NCI-H2227 (cell line): ENCODE data around the gene FAM25G.

ENCODE experiments used
- DNase-seq: peaks from one replicate; lab custom pipeline; 2025; ENCODE audit not compliant: unreplicated experiment; lab: John Stamatoyannopoulos, UW

Gene FAM25G

DNA sequence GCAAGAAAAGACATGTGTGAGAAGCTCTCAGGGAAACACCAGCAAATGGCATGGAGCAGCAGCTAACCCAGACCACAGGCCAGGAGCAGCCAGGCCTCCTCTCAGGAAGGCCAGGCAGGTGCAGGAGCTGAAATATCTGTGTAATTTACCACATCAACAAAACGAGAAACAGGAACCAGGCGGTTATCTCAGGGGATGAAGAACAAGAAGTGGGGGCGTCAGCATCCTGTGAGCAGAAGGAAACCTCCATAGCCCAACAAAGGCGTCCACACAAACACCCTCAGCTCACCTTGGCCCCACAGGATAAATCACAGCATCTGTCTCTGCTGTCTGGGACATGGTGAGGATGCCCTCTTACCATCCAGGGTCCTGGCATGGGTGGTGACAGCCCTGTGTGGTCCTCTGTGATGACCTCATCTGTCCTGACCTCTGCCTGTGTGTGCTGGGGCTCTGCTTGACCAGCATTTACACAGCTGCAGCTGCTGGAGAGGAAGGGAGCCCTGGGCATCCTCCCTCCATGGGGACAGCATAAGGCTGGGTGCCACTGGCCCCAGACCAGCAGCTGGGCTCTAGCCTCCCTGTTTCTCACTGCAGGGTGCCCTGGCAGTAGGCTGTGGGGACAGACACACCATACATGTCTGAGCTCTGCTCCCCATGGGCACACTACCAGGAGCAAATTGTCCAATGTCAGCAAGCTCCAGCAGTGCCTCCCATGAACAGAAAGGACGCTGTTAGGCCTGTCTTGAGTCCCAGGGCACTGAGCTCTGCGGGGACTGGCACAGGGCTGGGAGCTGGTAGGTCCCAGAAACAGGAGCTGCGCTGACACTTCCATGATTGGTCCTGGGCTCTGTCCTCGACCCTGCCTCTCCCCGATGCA lies 42.2 kb downstream of the FAM25G start:
- no peak for DNase-seq

DNA sequence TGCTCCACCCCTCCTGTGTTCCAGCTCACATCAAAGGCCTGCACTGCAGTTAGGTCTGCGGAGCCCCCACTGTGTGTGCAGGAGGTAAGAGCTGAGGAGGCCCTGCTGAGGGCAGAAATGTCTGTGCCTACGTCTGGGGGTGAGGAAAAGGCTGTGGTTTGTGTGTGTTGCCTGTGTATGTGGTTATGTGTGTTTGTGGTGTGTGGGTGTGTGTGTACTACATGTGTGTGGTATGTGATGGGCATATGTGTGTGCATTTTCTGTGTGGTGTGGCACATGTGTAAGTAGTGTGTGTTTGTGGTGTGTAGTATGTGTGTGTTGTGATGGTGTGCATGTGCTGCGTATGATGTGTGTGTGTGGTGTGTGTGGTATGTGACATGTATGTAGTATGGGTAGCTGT lies 43.8 kb downstream of the FAM25G start:
- DNase-seq, result no peak

DNA sequence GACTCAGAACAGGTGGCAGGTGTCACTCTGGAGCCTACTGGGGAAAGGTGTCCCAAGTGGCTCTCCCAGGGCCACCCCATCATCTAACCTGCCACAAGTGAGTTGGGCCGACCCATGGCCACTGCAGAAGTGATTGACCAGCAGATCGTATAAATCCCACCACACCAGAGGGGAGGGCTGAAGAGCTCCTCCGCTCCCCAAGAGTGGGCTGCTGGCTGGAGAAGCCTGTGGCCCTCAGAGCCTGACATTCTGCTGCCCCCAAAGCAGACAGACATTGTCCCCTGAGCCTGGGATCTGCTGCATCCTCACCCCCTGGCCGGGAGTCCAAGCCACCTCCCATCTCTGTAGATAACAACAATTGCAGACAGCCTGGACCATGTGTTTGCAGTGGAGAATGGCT lies 44.3 kb downstream of the FAM25G start:
- DNase-seq, result no peak

DNA sequence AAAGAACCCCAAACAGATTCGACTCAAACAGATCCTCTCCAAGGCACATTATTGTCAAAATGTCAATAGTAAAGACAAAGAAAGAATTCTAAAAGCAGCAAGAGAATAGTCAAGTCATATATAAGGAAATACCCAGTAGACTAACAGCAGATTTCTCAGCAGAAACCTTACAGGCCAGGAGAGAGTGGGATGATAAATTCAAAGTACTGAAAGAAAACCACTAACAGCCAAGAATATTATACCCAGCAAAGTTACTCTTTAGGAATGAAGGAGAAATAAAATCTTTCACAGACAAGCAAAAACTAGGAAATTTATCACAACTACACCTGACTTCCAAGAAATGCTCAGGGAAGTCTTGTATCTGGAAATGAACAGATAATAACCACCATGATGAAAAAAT lies 45.8 kb downstream of the FAM25G start:
- DNase-seq, result no peak

DNA sequence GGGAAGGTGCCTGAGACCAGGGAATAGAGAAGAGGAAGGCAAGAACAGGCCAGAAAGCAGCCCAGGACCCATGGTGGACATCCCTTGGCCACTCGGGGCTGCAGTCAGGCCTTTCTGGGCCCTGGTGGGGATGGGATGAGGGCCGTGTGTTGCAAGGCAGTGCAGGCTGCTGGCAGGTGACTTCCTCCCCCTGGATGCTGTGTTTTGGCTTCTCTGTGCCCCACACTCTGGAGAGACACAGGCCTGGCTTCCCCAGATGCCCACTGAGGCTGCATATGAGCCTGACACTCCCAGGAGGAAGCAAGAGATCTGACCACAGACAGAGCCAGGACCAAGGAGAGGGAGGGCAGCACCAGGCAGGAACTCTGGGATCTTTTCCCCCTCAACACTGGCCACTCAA lies 47.5 kb downstream of the FAM25G start:
- no peak for DNase-seq

DNA sequence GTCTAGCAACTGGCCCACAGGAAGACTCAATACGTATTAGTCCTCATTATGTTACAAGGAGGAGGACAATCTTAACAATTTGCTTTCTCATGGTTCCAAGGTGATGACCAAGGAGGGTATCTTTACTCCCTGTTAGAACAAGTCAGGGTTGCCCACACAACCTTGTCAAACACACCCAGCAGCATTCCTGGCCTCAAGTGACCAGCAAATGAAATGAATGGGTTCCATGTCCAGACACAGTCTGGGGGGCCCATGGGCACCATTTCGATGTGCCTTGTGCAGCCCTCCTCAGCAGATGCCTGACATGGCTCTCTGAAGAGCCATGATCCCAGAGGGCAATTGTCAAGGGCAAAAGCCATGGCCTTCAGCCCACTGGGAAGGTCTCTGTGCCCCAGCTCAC lies 48.4 kb downstream of the FAM25G start:
- no peak for DNase-seq

- no peak for DNase-seq
Observed at GRCh38 chr10:47442351-47442750, 49.1 kb downstream of the FAM25G start.

DNA sequence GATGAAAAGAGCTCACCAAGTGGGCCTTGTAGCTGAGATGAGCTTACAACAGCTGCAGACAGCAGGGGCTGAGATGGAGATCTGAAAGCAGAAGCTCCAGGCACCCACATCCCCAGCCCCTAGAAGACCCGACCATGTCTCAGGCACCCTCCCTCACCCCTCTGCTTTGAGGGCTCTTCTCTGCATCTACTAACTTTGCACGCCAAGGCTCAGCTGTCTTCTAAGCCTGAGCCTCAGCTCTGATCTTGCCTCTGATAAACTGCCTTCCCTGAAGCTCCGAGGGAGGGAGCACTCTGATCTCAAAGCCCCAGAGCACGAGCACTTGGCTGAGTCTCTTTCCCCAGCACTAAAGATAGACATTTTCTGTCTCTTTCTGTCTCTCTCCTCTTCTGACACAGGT lies 49.6 kb downstream of the FAM25G start:
- no peak for DNase-seq

GRCh38 chr10:47440207-47440606 lies 51.3 kb downstream of the FAM25G start:
- DNase-seq, result no peak

DNA sequence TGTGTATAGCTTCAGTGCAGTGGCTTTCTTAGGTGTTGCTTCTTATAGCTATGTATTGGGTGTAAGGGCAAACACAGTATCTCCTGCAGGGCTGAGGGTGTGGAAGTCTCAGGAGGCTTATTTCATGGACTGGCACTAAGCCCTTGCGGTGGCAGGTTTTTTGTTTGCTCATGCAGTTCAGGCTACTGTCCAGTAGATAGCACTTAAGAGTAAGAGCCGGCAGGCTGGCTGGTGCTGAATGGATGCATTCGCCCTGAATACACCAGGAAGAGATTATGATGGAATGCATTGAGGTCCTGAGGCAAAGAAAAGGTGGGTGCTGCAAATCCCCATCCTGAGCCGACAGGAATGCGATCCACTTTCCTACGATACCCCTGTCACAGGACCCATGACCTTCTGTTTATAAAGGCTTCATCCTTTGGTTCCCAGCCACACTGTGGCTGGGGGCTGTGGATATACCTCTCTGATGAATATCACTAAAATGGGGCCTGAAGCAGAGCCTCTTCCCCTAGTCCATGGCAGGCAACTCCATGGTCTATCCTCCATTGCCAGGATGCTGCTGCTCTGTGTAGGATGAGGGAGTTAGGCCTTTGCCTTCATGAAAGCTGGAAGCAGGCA lies 52.5 kb downstream of the FAM25G start:
- no peak for DNase-seq
